HG03280 (cell line): ENCODE data around the gene MUC5AC.

Experiments
- ATAC-seq: cut with Tn5 transposase; IDR thresholded peaks from one replicate; pipeline ENCODE4 v1.9.1; 2021; ENCODE audit warnings: mild to moderate bottlenecking, moderate library complexity; ENCODE audit not compliant: unreplicated experiment

Gene MUC5AC

GRCh38 chr11:1193326-1194230, 35.8 kb downstream of the MUC5AC start:
- no peak for ATAC-seq

GRCh38 chr11:1194231-1194976, 36.7 kb downstream of the MUC5AC start:
- ATAC-seq: no peak

GRCh38 chr11:1194977-1195681, 37.4 kb downstream of the MUC5AC start:
- no peak for ATAC-seq

GRCh38 chr11:1195682-1196515, 38.1 kb downstream of the MUC5AC start:
- ATAC-seq: no peak

GRCh38 chr11:1196516-1197391, 39.0 kb downstream of the MUC5AC start:
- ATAC-seq: no peak

GRCh38 chr11:1197431-1197885, 39.7 kb downstream of the MUC5AC start:
- ATAC-seq: no peak

- no peak for ATAC-seq
Observed at GRCh38 chr11:1197886-1198560, 40.3 kb downstream of the MUC5AC start.

GRCh38 chr11:1198561-1199240, 40.9 kb downstream of the MUC5AC start:
- no peak for ATAC-seq

GRCh38 chr11:1199241-1199750, 41.5 kb downstream of the MUC5AC start:
- ATAC-seq: no peak

- ATAC-seq: no peak
Observed at GRCh38 chr11:1199751-1200610, 42.2 kb downstream of the MUC5AC start.

- no peak for ATAC-seq
Observed at GRCh38 chr11:1200611-1201191, 42.9 kb downstream of the MUC5AC start.

- ATAC-seq: no peak
Observed at GRCh38 chr11:1201395-1202153, 43.8 kb downstream of the MUC5AC start.

- ATAC-seq: no peak
Observed at GRCh38 chr11:1202154-1202775, 44.5 kb downstream of the MUC5AC start.

- ATAC-seq: peak; percentile 51
Observed at GRCh38 chr11:1202776-1203504, 45.2 kb downstream of the MUC5AC start.
